HG03378 (cell line): ENCODE results near the gene ERAS.

Experiments
- ATAC-seq: cut with Tn5 transposase; IDR thresholded peaks from one replicate; pipeline ENCODE4 v1.9.1; 2021; ENCODE audit warnings: mild to moderate bottlenecking, moderate library complexity; ENCODE audit not compliant: unreplicated experiment

The ERAS gene, protein sequence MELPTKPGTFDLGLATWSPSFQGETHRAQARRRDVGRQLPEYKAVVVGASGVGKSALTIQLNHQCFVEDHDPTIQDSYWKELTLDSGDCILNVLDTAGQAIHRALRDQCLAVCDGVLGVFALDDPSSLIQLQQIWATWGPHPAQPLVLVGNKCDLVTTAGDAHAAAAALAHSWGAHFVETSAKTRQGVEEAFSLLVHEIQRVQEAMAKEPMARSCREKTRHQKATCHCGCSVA

DNA sequence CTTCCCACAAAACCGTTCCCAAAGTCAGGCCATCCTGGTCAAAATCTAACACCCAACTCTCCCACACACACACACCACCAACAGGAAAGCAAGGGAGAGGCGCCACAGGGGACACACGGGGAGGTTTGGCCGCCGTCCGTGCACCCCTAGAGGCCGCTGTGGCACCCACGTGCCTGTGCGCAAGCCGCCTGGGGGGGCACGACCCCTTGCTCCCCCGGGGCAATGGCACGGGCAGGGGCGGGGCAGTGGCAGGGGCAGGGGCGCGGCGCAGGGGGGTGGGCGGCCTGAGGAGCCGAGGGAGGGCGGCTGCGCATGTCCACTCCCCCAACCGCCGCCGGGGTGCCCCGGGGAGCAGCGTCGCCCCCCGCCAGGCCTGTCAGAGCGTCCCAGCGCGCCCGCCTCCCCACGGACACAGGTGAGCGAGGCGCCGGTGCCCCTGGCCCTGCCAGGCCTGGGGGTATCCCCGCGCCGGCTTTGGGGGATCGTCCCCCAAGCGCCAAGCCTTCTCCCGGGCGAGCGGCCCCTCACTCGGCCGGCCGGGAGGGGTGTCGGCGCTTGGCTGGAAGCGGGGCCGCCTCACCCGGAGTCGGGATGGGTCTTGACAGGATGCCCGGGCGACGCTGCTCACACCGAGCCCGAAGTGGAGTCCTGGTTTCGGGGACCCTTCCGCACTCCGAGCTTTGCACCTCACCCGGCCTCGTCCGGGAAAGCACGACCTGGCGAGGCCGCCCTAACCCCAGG lies at the start of gene ERAS:
ERAS (plus strand) TSS at position 379 of the 741 bp plus-strand sequence. CDS start 2,611 bp downstream, outside the sequence.
- no peak for ATAC-seq

DNA sequence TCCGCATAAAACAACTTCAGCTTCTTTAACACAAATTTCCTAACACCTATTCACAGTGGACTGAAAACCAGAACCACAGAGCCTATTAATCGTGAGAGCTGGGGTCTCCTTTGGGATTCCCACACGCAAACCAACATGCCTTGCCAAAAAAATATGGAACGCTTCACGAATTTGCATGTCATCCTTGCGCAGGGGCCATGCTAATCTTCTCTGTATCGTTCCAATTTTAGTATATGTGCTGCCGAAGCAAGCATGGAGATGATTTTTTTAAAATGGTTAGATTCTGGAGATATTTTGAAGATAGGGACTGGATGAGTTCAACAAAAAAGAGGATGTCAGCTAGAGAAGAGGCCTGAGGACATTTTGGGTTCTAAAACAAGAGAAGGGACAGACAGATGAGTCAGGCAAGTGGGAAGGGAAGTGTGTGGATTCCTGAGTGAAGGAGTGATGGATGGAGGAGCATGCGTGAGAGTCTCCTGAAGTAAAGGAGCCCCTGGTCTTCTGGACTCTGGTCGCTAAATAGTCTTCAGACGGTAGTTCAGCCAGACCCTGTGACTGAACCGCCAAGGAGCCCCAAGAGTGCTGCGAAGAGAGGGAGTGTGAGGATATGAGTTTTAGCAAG lies 49.4 kb upstream of the ERAS start:
- no peak for ATAC-seq

- no peak for ATAC-seq
Measured at GRCh38 chrX:48779399-48779798, 46.9 kb upstream of the ERAS start.

DNA sequence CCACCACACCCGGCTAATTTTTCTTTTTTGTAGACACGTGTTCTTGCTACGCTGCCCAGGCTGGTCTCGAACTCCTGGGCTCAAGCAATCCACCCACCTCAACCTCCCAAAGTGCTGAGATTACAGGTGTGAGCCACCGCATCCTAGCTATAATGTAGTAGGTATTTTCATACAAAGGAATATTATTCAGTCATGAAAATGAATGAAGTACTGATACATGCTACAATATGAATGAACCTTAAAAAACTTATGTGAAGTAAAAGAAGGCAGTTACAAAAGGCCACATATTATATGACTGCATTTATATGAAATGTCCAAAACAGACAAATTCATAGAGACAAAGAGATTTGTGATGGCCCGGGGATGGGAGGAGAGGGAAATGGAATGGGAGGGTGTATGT lies 44.6 kb upstream of the ERAS start:
- ATAC-seq = no peak

GRCh38 chrX:48782216-48782615 lies 44.1 kb upstream of the ERAS start:
- no peak for ATAC-seq

DNA sequence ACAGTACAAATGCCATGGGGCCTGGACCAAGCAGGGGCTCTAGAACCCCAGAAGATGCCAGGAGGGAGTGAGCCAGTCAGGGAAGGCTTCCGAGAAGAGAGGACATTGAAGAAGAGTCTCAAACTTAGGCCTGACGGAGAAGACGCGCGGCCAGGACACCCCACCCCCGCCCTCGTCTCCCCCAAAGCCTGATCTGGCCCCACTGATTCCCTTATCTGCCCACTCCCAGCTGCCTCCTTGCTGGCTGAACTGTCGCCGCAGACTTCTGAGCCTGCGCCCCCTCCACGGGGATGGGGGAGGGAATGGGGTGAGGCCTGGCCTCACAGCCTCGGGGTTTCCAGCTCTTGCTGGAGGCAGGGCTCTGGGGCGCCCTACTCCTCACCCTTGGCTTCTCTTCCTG lies 43.5 kb upstream of the ERAS start:
- ATAC-seq = no peak

GRCh38 chrX:48784726-48785125 lies 41.6 kb upstream of the ERAS start:
- ATAC-seq = no peak

GRCh38 chrX:48785186-48785539 lies 41.1 kb upstream of the ERAS start:
- no peak for ATAC-seq

- ATAC-seq = no peak
Measured at GRCh38 chrX:48785540-48786214, 40.6 kb upstream of the ERAS start.

GRCh38 chrX:48786341-48786800 lies 39.9 kb upstream of the ERAS start, which contains the start of gene GATA1:
TSS of gene GATA1 (plus strand) at chrX:48786590. CDS start at chrX:48791110, 4,520 bp downstream.
- no peak for ATAC-seq

DNA sequence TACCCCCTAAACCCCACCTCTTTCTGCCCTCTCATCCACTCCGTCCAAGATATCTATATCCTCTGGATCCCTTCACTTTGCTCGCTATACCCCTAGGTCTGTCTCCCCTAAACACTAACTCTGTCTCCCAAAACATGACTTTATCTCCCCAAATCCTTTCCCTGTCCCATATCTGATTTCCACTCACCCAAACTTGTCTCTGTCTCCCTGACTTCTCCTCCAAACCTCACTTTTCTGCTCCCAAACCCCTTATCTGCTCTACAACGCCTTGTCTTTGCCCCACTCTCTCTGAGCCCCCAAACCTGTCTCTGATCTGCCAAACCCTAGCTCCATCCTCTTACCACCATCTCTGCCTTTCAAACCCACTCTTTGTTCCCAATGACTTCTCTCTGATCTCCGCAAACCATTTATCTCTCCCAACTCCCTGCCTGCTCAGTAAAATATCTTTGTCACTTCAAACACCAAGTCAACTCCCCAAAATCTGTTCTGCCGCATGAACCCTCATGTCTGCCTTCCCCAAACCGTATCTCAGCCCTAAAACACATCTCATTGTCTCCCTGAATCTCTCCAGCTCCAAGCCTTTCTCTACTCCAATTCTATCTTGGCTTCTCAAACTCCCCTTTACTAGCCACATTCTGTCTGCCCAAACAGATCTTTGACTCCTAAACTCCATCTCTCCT lies 39.3 kb upstream of the ERAS start:
- ATAC-seq = no peak

GRCh38 chrX:48787505-48788443 lies 38.5 kb upstream of the ERAS start:
- ATAC-seq = no peak

GRCh38 chrX:48789366-48790220 lies 36.7 kb upstream of the ERAS start:
- no peak for ATAC-seq

GRCh38 chrX:48790477-48790876 lies 35.8 kb upstream of the ERAS start:
- ATAC-seq = no peak

GRCh38 chrX:48791063-48791820 lies 35.1 kb upstream of the ERAS start:
- ATAC-seq = no peak

- ATAC-seq = no peak
Measured at GRCh38 chrX:48792219-48792618, 34.1 kb upstream of the ERAS start.

GRCh38 chrX:48793935-48794334 lies 32.4 kb upstream of the ERAS start:
- no peak for ATAC-seq

- ATAC-seq = no peak
Measured at GRCh38 chrX:48794340-48794910, 31.9 kb upstream of the ERAS start.
